Measurements from ENCODE around the gene DOK7.
A peak's percentile ranks its signal among the peaks of the same experiment; 100 is the strongest.

DOK7 gene

DNA sequence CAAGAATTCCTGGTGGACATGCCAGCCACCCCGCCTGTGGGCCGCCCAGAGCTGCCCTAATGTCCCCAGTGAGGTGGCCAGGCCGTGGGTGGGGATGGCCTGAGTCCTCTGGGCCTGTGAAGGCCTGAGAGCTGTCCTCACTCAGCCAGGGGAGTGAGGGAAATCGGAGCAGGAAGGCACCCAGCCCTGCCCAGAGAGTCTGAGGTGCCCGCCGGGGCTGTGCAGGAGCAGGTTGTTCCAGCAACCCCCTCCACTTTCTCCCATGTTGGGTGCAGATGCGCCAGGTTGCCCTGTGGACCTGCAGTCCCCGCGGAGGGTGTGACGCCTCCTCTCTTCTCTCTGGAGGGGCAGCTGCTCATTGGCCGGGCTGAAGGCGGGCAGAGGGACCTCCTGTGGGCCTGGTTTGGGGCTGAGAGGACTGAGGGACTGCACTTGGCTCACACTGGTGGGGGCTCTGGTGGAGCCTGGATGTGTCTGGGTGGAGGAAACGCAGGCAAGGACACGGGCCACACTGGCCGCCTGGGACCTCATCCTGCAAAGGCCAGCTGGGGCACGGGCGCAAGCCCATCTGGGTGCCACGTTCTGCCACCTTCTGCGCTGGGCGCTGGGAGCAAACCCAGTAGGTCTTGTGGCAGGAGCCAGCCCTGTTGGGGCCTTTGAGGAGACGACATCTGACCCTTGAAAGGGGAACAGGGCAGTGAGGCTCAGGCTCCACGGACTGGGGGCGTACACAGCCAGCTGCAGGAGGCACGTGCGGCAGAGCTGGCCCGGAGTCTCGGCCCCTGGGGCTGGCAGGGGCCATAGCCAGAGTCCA is 14.0 kb downstream of the DOK7 start:
- DNase-seq = no peak

DNA sequence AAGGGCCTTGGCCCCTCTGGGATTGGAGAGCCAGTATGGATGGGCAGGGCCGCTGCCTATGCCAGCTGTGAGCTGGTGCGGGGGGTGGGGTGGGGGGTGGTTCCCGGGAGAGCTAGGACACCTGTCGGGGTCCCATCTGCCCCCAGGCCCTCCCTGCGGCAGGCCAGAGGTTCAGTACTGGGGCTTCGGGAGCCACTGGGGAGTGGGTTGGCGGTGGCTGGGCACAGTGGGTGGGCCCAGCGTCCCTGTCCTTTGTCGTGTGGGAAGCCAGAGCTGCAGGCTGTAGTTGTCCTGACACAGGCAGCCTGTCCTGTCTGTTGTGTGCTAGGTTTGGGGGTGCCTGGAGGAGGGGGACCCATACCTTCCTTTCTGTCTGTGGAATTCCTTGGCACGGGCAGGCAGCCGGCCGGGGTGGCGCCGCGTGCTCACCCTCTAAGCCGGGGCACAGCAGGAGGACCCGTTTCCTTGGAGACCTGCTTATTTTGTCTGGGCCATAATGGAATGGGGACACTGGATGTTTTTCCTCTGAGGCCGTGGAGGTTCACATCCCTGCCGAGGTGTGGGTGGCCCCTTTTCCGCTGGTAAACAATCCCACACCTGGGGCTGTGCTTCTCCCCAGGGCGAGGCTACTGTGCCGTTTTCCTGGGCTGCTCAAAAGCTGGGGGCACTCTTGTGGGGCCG is 14.8 kb downstream of the DOK7 start:
- peak; percentile 66 for DNase-seq

DNA sequence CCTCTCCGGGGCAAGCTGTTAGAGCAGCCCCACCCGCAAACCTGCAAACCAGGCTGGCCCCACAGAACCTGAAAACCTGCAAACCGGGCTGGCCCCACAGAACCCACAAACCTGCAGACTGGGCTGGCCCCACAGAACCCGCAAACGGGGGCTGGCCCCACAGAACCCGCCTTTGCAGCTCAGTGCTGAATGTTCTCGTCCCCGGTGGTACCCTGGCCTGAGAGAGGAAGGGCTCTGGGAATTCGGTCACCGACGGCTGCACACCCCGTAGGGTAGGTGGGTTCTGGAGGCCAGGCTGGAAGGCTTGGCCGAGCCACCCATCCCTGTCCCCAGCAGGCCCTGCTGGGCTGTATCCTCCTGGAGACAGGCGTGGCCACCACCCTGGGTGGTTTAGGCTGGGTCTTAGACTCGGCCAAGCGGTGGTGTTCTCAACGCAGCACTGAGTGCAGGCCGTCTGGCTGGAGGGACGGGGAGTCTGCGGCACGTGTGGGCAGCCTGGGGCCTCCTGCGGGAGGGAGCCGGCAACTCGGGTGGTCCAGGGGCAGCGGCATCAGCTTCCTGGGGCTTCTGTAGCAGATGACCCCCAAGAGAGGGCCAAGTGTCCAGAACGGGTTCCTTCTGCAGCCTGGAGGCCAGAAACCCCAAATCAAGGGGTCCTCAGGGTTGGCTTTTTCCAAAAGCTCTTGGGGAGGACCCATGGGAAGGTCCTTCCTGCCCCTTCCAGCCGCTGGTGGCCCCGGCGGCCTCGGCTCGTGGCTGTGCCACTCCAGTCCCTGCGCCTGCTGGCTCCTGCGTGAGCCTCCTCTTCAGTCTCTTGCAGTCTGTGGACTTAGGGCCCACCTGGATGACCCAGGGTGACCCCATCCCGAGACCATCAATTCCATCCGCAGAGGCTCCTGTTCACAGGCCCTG is 15.6 kb downstream of the DOK7 start:
- DNase-seq = no peak

DNA sequence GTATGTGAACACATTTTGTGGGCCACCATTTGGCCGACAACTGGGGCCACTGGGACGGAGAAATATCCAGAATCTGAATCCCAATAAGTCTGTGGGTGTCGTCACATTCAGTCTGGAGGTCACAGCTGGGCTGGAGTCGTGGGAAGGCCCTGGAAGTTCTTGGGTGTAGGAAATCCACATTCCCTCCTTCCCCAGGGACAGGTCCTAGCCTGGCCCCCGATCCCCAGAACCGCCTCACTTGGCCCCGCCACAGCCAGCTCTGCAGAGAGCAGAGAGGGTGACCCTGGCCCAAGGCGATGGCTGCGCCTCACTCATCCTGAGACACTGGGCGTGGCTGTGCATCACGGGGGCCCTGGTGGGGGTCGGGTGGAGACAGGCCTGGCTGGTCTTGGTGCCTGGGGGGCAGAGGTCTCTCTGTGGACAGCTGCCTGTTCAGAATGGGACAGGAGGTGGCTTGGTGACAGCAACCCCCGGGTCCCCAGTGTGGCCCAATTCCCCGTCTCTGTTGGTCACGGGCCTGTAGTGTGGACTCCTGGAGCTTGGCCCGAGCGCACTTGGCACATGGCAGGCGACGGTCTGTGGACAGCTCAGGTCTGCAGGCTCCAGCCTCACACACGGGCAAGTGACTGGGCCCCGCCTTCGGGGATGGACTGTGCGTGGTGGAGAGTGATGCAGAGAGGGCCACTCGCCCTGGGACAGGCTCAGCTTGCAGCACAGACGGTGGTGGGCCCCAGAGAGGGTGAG is 16.4 kb downstream of the DOK7 start:
- no peak for DNase-seq

DNA sequence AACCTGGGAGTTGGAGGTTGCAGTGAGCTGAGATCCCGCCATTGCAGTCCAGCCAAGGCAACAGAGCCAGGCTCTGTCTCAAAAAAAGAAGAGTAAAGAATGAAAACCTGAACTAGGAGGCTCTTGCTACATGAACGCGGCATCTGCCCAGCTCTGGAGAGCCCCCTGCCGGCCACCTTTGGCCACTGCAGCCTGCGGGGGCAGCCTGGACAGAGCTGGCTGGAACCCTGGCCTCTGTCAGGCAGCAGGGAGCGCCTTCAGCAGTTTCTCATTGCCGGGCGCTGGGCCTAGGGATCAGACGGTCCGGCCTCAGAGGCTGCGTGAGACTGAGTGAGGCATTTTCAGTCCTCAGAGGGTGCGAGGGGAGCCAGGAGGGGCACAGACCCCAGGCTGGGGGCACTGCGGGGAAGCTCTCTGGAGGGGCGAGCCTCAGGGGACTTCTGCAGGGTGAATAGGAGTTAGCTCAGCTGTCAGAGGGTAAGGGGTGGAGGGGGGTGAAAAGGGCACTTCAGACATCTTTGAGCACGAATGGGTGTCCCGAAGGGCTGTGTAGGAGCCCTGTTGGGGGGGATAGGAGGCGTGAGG is 17.5 kb downstream of the DOK7 start:
- peak; percentile 71 for DNase-seq

DNA sequence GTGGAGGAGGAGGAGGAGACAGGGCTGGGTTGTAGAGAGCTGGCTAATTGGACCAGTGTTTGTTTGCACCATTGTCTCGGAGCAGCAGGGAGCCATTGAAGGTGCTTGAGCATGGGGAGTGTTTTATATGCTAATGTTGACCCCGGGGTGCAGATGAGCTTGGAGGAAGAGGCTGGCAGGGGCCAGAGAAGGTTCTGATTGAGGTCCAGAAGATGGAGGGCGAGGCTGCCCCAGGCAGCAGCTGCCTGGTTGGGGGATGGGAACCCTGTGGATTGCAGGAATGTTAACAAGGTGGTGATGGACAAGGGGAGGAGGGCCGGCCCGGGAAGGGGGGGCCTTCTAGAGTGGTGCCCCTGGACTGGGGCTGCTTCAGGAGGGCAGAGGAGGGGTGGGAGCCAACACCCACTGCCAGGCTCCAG is 18.0 kb downstream of the DOK7 start:
- DNase-seq = peak; percentile 87

DNA sequence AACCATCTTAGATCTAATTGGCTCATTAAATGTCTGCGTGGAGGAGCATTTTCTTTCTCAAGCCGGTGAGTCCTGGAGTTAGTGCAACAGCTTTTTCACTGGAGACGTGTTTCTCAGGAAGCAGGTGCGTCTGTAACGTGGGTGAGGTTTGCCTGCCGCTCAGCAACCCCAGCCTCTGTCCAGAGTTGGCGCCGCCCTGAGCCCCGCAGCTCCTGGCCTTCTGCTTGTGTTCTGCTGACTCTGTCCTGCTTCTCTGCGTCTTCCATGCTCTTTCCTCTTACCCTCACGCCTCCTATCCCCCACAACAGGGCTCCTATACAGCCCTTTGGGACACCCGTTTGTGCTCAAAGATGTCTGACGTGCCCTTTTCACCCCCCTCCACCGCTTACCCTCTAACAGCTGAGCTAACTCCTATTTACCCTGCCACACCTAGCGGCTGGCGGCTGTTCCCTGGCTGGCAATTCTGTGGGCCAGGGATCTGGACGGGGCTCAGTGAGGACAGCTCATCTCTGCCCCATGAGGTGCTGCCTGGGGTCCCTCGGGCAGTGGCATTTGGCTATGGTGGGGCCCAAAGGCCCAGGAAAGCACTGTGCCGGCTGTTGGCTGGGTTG is 18.8 kb downstream of the DOK7 start:
- peak; percentile 29 for DNase-seq

DNA sequence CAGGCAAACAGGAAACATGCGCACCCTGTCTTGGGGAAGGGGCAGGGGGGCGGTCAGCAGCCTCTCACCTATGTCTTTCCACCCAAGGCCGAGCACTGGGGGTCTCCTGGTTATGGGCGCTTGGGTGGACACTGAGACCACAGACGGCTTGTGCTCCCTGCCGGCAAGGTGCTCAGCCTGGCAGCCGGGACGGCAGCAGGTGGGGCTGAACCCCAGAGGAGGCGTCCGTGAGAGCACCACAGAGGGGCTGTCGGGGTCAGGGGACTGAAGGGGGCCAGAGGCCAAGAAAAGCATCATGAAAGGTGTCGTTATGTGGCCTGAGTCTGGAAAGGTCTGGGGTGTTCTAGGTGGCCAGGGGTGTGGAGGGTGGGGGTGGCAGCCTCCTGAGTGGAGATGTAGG is 19.6 kb downstream of the DOK7 start:
- no peak for DNase-seq

DNA sequence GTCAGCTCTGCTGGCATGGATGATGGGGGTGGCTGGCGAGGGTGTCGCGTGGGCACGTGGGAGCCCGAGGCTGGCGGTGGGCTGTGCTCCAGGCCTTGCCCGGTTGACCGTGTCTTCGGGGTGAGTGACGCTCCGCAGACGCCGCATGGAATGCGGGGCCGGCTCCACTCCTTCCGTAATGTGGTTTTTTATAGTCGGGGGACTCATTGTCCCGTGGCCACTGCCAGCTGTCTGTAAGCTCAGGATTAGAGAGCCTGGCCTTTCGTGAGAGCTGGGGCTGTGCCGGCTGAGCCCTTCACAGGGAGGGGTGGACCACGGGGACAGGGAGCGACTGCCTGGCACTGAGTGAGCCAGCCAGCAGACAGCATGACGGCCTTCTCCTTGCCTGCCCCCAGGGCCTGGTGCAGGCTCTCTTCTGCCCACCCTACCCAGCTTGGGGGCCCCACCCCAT is 20.4 kb downstream of the DOK7 start:
- DNase-seq = no peak

DNA sequence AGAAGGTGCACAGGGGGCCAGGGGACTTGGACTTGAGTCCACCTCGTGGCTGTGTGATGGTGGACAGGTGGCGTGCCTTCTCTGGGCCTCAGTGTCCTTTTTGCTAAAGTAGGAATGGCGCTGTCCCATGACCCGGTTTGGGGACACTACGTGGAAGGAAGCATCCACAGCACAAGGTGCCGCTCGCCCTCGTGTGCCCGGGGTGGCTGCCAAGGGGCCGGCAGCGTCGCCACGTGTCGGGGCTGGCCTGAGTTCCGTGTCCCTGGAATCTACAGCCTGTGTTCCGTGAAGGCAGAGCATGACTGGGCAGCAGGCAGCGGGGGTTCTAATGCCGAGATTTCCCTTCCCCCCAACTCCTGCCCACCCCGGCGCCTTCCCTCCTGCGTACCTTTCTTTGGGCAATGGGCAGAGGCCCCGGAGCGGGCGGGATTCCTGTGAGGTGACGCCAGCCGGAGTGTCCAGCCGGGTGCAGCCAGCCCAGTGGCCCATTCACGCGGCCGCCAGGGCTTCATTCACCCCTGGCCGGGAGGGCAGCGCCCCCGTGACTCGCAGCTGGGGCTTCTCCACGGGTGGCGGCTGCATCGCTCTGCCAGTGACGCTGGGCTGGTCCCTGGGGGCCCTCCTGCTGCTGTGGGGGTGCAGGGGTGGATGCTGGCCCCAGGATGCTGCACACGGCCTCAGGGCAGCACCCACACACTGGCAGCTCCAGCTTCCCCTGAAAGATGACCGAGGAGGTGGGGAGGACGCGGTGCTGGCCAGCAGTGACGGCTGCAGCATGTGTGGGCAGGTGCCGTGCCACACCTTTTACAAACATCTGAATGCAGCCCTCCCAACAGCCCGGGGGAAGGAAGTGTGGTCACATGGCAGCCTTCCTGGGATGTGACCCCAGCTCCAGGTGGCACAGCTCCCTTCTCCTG is 21.2 kb downstream of the DOK7 start:
- DNase-seq = peak; percentile 83

DNA sequence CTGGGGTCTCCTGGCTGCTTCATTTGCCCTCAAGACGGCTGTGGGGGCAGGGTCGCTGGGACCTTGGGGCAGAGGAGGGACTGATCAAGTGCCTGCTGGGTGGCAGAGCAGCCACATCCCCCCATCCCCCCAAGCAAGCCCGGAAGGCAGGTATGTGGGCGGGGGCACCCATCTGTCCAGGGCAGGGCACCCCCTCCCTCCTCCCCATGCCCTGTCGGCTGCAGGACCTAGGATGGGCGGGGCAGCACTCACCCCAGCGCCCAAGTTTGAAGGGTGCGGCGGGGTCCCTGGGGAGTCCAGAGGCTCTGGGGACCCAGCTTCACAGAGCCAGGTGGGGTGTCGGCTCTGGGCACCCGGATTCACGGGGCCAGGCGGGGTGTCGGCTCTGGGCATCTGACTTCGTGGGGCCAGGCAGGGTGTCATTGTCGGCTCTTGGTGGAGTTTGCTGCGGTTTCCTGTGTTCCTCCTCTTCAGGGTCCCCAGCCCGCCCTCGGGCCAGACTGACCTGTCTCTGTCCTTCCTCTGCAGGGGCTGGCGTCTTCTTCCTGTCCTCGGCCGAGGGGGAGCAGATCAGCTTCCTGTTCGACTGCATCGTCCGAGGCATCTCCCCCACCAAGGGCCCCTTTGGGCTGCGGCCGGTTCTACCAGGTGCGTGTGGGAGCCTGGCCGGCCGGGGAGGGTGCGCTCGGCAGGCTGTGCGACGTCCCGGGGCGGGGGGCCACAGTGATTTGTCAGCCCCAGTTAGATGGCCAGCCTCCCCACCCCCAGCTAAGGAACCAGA is 22.1 kb downstream of the DOK7 start:
- no peak for DNase-seq

DNA sequence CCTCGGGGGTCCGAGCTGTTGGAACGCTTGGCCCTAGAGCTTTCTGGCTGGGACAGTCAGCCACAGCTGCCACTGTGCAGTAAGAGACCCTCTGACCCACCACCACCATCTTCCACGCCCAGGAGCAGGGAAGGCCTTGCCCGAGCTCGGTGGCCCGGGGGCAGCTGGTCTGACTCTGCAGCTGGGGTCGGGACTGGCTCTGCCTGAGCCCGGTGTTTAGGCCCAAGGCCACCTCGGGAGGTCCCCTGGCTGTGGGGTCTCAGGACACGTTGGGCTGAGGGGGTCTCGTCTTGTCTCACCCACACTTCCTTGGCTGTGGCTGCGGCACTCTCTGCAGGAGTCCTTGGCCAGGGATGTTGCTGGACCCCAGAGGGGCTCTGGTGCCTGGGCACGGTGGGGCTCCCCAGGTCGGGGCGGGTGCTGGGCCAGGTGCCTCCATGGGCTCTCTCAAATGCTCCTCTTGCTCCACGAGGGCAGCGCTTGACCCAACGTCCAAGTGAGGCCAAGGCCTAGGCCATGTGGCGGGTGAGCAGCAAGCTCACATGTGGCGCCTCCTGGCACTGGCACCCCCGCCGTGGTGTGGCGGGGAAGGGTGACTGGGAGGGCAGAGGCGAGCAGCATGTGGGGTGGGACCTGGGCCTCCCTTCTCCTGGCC is 22.9 kb downstream of the DOK7 start:
- no peak for DNase-seq

DNA sequence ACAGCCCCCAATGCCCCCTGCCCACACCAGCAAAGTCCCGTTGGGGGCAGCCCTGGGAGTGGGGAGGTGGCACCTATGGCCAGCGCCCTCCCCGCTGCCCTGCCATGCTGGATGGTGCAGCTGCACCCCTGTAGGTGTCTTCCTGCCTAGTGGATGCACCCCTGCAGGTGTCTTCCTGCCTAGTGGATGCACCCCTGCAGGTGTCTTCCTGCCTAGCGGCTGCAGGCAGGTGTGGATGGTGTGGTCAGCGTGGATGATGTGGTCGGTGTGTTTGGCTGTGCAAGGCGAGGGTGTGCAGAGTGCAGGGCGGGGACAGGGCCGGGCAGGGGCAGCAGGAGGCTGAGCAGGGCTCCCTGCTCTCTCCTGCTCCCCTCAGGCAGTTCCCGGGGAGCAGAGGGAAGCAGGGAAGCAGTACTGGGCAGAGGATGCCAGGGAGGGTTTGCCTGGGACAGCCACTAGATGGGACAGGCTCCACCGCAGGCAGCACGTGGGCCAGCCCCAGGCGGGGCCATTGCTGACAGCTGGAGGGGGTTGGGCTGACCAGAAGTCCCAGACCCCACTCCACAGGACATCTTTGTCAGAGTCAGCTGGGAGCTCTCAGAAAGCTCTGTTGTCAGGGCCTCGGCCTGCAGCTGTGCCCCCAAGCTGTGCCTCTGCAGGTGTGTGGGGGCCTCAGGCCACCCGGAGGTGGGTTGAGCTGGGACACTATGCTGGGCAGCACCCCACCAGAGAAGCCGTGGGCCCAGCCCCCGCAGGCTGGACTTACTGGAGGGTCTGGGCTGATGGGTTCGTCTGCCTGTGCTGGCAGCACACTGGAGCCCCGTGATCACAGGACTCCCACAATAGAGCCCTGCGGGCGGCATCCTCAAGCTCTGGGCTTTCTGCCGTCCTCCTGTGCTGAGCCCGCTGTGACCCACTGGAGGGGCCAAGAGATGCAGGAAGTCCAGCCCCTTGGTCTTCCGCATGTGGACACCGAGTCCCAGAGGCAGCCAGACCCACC is 23.7 kb downstream of the DOK7 start:
- peak; percentile 71 for DNase-seq

DNA sequence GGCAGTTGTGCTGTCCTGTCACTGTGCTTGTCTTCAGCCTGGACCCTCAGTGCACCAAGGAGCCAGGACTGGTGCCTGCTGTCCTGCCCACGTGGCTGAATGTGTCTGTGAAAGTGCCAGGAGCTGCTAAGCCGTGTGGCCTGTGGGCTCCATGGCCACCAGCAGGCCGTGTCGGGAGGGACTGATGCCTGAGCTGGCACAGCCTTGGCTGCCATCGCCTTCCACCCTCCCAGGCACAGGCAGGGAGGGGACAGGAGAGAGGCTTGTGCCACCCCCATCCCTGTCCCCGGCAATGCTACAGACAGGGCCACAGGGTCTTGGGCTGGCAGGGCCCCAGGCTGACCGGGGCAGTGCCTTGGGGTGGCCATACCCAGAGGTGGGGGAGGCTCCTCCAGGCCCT is 24.8 kb downstream of the DOK7 start:
- no peak for DNase-seq

DNA sequence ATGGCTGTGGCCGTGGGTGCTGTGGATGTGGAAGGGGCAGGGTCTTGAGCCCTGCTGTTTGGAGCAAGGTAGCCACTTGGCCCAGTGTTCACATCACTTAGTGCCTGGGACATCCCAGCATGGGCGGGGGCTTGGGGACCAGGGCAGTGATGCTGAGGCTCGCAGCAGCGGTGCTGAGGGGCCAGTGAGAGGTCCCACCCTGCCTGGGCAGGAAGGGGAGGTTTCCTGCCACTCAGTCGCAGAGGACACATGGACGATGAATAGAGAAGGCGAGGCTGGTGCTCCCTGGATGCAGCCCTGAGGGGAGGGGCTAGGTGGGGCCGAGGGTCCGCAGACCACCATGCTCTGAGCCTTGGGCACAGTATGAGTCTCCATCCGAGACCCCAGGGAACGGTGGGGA is 25.7 kb downstream of the DOK7 start:
- no peak for DNase-seq

DNA sequence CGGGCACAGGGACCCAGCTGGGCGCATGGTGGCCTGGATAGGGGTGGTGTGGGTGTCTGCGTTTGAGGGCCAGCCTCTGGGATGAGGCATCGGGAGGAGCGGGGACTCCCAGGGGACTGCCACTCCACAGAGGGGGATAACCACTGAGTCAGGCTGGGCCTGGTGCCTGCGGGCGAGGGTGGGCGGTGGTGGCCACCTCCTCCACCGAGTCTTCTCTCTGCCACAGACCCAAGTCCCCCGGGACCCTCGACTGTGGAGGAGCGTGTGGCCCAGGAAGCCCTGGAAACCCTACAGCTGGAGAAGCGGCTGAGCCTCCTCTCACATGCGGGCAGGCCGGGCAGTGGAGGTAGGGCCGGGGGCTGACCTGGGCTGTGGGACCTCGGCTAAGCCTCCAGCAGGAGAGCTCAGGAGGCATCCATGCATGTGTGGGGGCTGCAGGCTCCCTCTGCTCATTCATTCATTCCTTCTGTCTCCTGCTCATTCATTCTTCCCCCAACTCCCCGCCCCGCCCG is 26.4 kb downstream of the DOK7 start:
- no peak for DNase-seq

DNA sequence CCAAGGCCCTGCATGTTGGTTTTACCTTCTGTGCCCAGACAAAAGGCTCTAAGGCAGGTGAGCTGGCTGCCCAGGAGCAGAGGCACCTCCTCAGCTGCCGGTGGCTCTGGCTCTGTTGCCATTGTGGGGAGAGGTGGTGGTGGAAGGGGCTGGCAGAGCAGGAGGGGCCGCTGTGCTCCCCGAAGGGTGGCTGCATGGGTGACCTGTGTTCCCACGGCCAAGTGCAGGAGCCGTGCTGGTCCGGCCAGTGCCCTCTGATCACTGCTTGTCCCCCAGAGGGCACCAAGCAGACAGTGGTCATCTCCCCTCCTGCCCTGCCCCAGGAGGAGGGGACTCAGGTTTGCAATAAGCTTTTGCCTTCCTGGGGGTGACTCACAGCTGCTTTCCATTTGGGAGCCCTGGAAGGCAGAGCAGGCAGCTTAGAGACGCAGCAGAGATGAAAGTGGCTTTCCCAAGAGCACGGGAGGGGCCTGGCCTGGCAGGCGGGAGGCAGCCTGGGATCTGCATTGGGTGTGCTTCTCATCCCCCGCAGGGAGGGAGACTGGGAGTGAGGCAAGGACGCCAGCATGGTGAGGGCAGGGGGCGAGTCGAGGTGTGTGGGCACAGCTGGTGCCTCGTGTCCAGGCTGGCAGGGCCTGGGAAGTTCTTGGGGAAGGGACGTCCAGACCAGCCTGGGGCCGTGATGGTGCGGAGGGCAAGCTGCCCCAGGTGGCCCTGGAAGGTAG is 28.7 kb downstream of the DOK7 start:
- no peak for DNase-seq

Measured in COR-L47 (cell line).